HepG2 (cell line): Measurements from ENCODE around the gene KLHL33. TPM values are rescaled to one million over a fixed set of nuclear protein-coding genes. Genes with fewer than 3 reads are reported as not detected.
A peak's percentile ranks its signal among the peaks of the same experiment; 100 is the strongest.

Source experiments
- ATAC-seq: fragments of 200-7000 bp; cut with Tn5 transposase; 3 replicates; pipeline ENCODE4 v1.9.1; 2020; ENCODE audit warnings: mild to moderate bottlenecking, moderate library complexity
- BruUV-seq: library from RNA; stranded (reverse); fragments of 400-500 nt; replicated peaks from 2 replicates; lab custom pipeline; 2021; lab: Mats Ljungman, UMichigan
- CTCF ChIA-PET: fragments of 300-600 bp; formaldehyde crosslinking; extraction: SDS; loops from one replicate; lab custom pipeline; 2021; ENCODE audit warnings: low total read pairs, inconsistent platforms, low intra/inter-chr PET ratio; lab: Yijun Ruan, JAX
- POLR2A ChIA-PET: fragments of 350-600 bp; sonication (Branson Sonifier 250); formaldehyde crosslinking; loops from one replicate; lab custom pipeline; 2020; ENCODE audit warnings: antibody characterized with exemption, inconsistent platforms; lab: Yijun Ruan, JAX
- DNase-seq: peaks from one replicate; pipeline ENCODE4 v3.0.0-alpha.2; 2015; ENCODE audit warnings: low spot score
- FAIRE-seq: peaks from 3 replicates; lab custom pipeline; 2011; peaks lifted over from hg19 to GRCh38; lab: Jason Lieb, UNC
- H2AFZ ChIP-seq: one replicate; pipeline ENCODE4 v1.6.1; 2011; ENCODE audit warnings: low read length, inconsistent platforms
- H3K27ac ChIP-seq: fragments of 300-600 bp; 3 replicates; pipeline ENCODE4 v1.8.0; 2011; ENCODE audit warnings: mixed run types, mild to moderate bottlenecking, mixed read lengths, low read length, inconsistent platforms; ENCODE audit not compliant: insufficient read depth; ENCODE audit errors: extremely low read length
- H3K27me3 ChIP-seq, 2 experiments: fragments of 200-600 bp in 1 of 2; 2 replicates in 1 of 2; 3 replicates in 1 of 2; pipeline versions ENCODE4 v1.6.0 to v1.8.0; 2011; ENCODE audit warnings: low read length in 2 of 2, mild to moderate bottlenecking in 2 of 2, moderate library complexity in 2 of 2, inconsistent platforms in 1 of 2; ENCODE audit not compliant: insufficient read depth in 2 of 2, control insufficient read depth in 1 of 2
- H3K36me3 ChIP-seq, 2 experiments: fragments of 200-600 bp in 1 of 2; replicated peaks in 1 of 2; 2 replicates in 1 of 2; 3 replicates in 1 of 2; pipeline versions ENCODE4 v1.5.1 to v1.8.0; 2011; ENCODE audit warnings: low read length in 2 of 2, inconsistent platforms in 1 of 2; ENCODE audit not compliant: insufficient read depth in 2 of 2, control insufficient read depth in 1 of 2
- H3K4me1 ChIP-seq: 2 replicates; pipeline ENCODE4 v1.5.1; 2012; ENCODE audit warnings: low read length, inconsistent platforms; ENCODE audit not compliant: insufficient read depth
- H3K4me2 ChIP-seq: 2 replicates; pipeline ENCODE4 v1.6.0; 2011; ENCODE audit warnings: low read depth, low read length, inconsistent platforms
- H3K4me3 ChIP-seq, 3 experiments: fragments of 200-600 bp in 1 of 3; sonication (generic), shearing (Covaris generic) in 1 of 3; replicated peaks in 1 of 3; 2 replicates each; pipeline ENCODE4 v1.5.1; 2011 to 2016; ENCODE audit warnings: low read length in 3 of 3, inconsistent platforms in 2 of 3, low read depth in 2 of 3, mild to moderate bottlenecking in 2 of 3, control low read depth in 1 of 3, mixed read lengths in 1 of 3; ENCODE audit not compliant: insufficient read depth in 1 of 3
- H3K79me2 ChIP-seq: one replicate; pipeline ENCODE4 v1.6.1; 2011; ENCODE audit warnings: low read length, inconsistent platforms; ENCODE audit not compliant: insufficient read depth
- H3K9ac ChIP-seq: 2 replicates; pipeline ENCODE4 v1.6.0; 2011; ENCODE audit warnings: mild to moderate bottlenecking, low read depth, low read length, inconsistent platforms; ENCODE audit not compliant: insufficient read depth
- H3K9me3 ChIP-seq: 2 replicates; pipeline ENCODE4 v1.5.1; 2012; ENCODE audit warnings: mild to moderate bottlenecking, low read length
- H4K20me1 ChIP-seq: 2 replicates; pipeline ENCODE4 v1.6.0; 2011; ENCODE audit warnings: inconsistent platforms, mild to moderate bottlenecking, low read length, moderate library complexity; ENCODE audit not compliant: insufficient read depth
- AGO2 ChIP-seq: fragments of 200-400 bp; formaldehyde crosslinking; optimal IDR thresholded peaks from 2 replicates; pipeline ENCODE3; 2017; ENCODE audit warnings: mild to moderate bottlenecking, low read depth, low read length, moderate library complexity
- AHR ChIP-seq: IDR thresholded peaks from 2 replicates; pipeline ENCODE4 v1.6.1; 2018; ENCODE audit warnings: missing genetic modification reagents, missing compliant biosample characterization
- EHMT2 ChIP-seq: fragments of 200-600 bp; sonication (generic); IDR thresholded peaks from 2 replicates; pipeline ENCODE4 v1.7.0; 2017; ENCODE audit warnings: antibody characterized with exemption, low read depth, low read length, borderline replicate concordance
- KDM6A ChIP-seq: IDR thresholded peaks from 2 replicates; pipeline ENCODE4 v1.6.1; 2016; ENCODE audit warnings: low read depth
- NONO ChIP-seq, 2 experiments: fragments of 450-650 bp in 1 of 2; sonication (generic) in 1 of 2; formaldehyde crosslinking in 1 of 2; IDR thresholded peaks in 1 of 2; conservative IDR thresholded peaks in 1 of 2; 2 replicates each; pipeline versions ENCODE4 v1.6.1 to v1.8.0; 2017 to 2022; ENCODE audit warnings: mild to moderate bottlenecking in 1 of 2, missing genetic modification reagents in 1 of 2, moderate library complexity in 1 of 2
- PAF1 ChIP-seq: IDR thresholded peaks from 2 replicates; pipeline ENCODE4 v1.6.1; 2016; ENCODE audit warnings: missing genetic modification reagents, missing compliant biosample characterization
- PHF20 ChIP-seq: sonication (generic); formaldehyde crosslinking; IDR thresholded peaks from 2 replicates; pipeline ENCODE4 v1.5.0; 2020; ENCODE audit warnings: mild to moderate bottlenecking, missing genetic modification reagents
- PHF8 ChIP-seq: sonication (generic); formaldehyde crosslinking; IDR thresholded peaks from 2 replicates; pipeline ENCODE4 v1.5.0; 2020; ENCODE audit warnings: missing genetic modification reagents
- RAD51 ChIP-seq: fragments of 450-650 bp; IDR thresholded peaks from 2 replicates; pipeline ENCODE4 v1.6.1; 2016; ENCODE audit warnings: borderline replicate concordance
- SSRP1 ChIP-seq: IDR thresholded peaks from 2 replicates; pipeline ENCODE4 v1.6.1; 2016; ENCODE audit warnings: control low read depth
- TCF7 ChIP-seq: sonication (generic); IDR thresholded peaks from 2 replicates; pipeline ENCODE4 v1.6.1; 2016; ENCODE audit warnings: antibody characterized with exemption, low read depth
- ZBTB7A ChIP-seq: sonication (generic); formaldehyde crosslinking; IDR thresholded peaks from 2 replicates; pipeline ENCODE4 v1.8.0; 2022; ENCODE audit warnings: mild to moderate bottlenecking, missing genetic modification reagents
- ZMYM2 ChIP-seq: sonication (generic); formaldehyde crosslinking; IDR thresholded peaks from 2 replicates; pipeline ENCODE4 v1.8.0; 2022; ENCODE audit warnings: mild to moderate bottlenecking, missing genetic modification reagents
- ZNF205 ChIP-seq: IDR thresholded peaks from 2 replicates; pipeline ENCODE4 v1.6.1; 2018; ENCODE audit warnings: missing biosample characterization, missing genetic modification reagents
- ZNF264 ChIP-seq: sonication (generic); formaldehyde crosslinking; IDR thresholded peaks from 2 replicates; pipeline ENCODE4 v1.4.0; 2020; ENCODE audit warnings: missing genetic modification reagents
- WGBS: methylation state at CpG from one replicate; pipeline ENCODE4 v1.1.6; 2017; ENCODE audit warnings: low lambda C conversion rate; 5-methylcytosine and 5-hydroxymethylcytosine counted together
- in situ Hi-C: cut with HindIII; loops from 2 replicates; pipeline ENCODE4 v1.10.0; 2017; ENCODE audit warnings: low pct_unique_long_range_greater_than_20kb; ENCODE audit not compliant: extremely low pct_ligation_motif_present
- intact Hi-C: fragments of 100-400 bp; cut with micrococcal nuclease; formaldehyde crosslinking; loops from one replicate; pipeline ENCODE4 v1.10.0; 2022; ENCODE audit not compliant: unreplicated experiment
- polyA plus RNA-seq, 8 experiments: library from polyadenylated mRNA; depleted of rRNA in 3 of 8; stranded (reverse) in 7 of 8; unstranded in 1 of 8; fragments of >200 nt; fragmentation: Illumina TruSeq in 4 of 8; extraction: Trizol in 4 of 8; gene quantifications; 2 replicates each; pipeline versions ENCODE4 v1.2.1 to v1.2.3, GENCODE V29; 2011 to 2016; ENCODE audit warnings: low read depth in 4 of 8, missing spikeins in 1 of 8, mixed read lengths in 1 of 8; ENCODE audit not compliant: insufficient read depth in 1 of 8
- total RNA-seq, 5 experiments: library from RNA; depleted of rRNA; stranded (reverse); fragments of >200 nt; fragmentation: Illumina TruSeq; extraction: Trizol; gene quantifications; 2 replicates each; pipeline ENCODE4 v1.2.3, GENCODE V29; 2016; ENCODE audit warnings: low read depth in 1 of 5
- TF ChIP-seq, protein P1 (sequence below): sonication (generic); formaldehyde crosslinking; IDR thresholded peaks from 2 replicates; pipeline ENCODE4 v1.8.1; 2022; ENCODE audit warnings: low read depth, mild to moderate bottlenecking, missing genetic modification reagents
- TF ChIP-seq, protein P2 (sequence below): sonication (generic); formaldehyde crosslinking; IDR thresholded peaks from 2 replicates; pipeline ENCODE4 v1.8.1; 2023; ENCODE audit warnings: mild to moderate bottlenecking, missing genetic modification reagents
- TF ChIP-seq, protein P3 (sequence below): sonication (generic); formaldehyde crosslinking; IDR thresholded peaks from 2 replicates; pipeline ENCODE4 v1.4.0; 2020; ENCODE audit warnings: missing genetic modification reagents

Gene KLHL33
- total and polyA plus RNA-seq, 2 of the 13 experiments (the other 11 are each of a cell fraction or from before 2014, with no cell fraction given), result not detected

DNA sequence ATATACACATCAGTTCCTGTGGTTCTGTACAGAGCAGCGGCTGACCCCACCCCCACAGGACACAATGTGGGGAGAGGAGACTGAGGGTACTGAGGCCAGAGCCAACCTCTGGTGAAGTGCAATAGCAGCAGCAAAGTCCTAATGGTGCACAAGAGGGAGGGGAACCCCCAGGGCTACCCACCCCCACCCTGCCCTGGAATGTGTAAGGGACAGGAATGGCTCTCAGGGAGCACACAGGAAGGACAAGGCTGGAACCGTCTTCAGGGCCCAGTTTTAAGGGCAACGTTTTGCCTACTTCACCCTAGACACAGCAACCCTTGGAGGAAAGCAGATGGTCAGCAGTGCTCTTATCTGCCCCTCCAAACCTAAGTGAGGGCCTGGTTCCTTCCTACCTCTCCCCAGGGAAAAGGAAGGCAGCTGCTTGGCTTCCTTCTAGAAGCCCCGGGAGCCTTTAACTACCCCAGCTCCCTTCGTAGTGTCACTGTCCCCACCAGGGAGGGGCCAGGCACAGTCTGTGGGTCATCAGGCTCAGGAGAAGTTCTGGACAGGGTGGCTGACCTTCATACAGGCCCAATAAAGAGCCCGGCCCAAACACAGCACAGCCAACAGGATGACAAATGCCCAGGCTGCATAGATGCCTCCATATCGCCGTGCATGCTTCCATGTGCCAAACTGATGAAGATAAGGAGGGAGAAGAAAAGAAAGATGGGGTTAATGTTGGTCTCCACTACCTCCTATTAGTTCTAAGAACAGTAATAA, 22.2 kb upstream of the KLHL33 start (continued):
- 0 out of 2 replicates have a peak, but pooled peaks have one; percentile 27 for TF ChIP-seq SSRP1 (CRISPR knock-in tag)

DNA sequence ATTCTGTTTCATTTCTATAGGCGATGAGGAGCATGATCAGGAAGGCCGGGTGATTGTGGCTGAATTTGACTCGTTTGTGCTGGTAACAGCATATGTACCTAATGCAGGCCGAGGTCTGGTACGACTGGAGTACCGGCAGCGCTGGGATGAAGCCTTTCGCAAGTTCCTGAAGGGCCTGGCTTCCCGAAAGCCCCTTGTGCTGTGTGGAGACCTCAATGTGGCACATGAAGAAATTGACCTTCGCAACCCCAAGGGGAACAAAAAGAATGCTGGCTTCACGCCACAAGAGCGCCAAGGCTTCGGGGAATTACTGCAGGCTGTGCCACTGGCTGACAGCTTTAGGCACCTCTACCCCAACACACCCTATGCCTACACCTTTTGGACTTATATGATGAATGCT, 21.0 kb upstream of the KLHL33 start:
- Histone ChIP-seq H3K9me3 (no peaks in the 10 kb centered on the region), H3K4me1 (peaks cover 47% of the 10 kb centered on the region), H3K79me2 (peaks cover 48% of the 10 kb centered on the region), H3K27ac (no peak overlapping the region), H4K20me1 (no peaks in the 10 kb centered on the region), H2AFZ (no peak overlapping the region), H3K4me3 (peak overlapping the region in 2 of 3 experiments; percentile 11 to 88; a peak in 1 of 6 replicates), H3K4me2 (peak overlapping the region; percentile 95; the same call in 1 of the 2 replicates), H3K9ac (peak overlapping the region; percentile 91; the same call in 1 of the 2 replicates), H3K27me3 (no peaks in the 10 kb centered on the region; a peak in 1 of 5 replicates), H3K36me3 (peaks cover 15 to 37% of the 10 kb centered on the region in 2 experiments)
- CTCF ChIA-PET, result no interaction called here
- POLR2A ChIA-PET, result interaction anchor here (0.8 to 4.0 kb wide), 7 partner anchors 12 to 113 kb away, joined by 3 to 59 read pairs (median 35); partner anchors contain the start of genes PARP2, PNP and TEP1
- in situ Hi-C loops, result loop anchor here (5.0 to 25.0 kb wide), 3 partner anchors 40 to 155 kb away; partner anchors contain the start of genes CCNB1IP1 and PARP2
- DNase-seq (no peak), ATAC-seq (no peak), FAIRE-seq (no peak)
- no TSS peak for BruUV-seq
- 98% methylated on average over 13 of the region's 13 CpGs for WGBS
- intact Hi-C loops, result no loop called here
- TF ChIP-seq NONO (IDR thresholded peaks at IDR 0.05), result no peak
- TF ChIP-seq NONO (CRISPR knock-in tag; conservative IDR thresholded peaks at IDR 0.05), result 0 out of 2 replicates have a peak, but pooled peaks have one; percentile 29
- no peak for TF ChIP-seq RAD51
- TF ChIP-seq, protein P1, sequence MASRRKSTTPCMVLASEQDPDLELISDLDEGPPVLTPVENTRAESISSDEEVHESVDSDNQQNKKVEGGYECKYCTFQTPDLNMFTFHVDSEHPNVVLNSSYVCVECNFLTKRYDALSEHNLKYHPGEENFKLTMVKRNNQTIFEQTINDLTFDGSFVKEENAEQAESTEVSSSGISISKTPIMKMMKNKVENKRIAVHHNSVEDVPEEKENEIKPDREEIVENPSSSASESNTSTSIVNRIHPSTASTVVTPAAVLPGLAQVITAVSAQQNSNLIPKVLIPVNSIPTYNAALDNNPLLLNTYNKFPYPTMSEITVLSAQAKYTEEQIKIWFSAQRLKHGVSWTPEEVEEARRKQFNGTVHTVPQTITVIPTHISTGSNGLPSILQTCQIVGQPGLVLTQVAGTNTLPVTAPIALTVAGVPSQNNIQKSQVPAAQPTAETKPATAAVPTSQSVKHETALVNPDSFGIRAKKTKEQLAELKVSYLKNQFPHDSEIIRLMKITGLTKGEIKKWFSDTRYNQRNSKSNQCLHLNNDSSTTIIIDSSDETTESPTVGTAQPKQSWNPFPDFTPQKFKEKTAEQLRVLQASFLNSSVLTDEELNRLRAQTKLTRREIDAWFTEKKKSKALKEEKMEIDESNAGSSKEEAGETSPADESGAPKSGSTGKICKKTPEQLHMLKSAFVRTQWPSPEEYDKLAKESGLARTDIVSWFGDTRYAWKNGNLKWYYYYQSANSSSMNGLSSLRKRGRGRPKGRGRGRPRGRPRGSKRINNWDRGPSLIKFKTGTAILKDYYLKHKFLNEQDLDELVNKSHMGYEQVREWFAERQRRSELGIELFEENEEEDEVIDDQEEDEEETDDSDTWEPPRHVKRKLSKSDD (CRISPR knock-in tag), result 0 out of 2 replicates have a peak, but pooled peaks have one; percentile 9
- no peak for TF ChIP-seq TCF7
- TF ChIP-seq KDM6A (CRISPR knock-in tag), result no peak
- no peak for TF ChIP-seq PHF8 (CRISPR knock-in tag)
- no peak for TF ChIP-seq ZMYM2 (CRISPR knock-in tag)
- TF ChIP-seq PAF1 (CRISPR knock-in tag), result peak; percentile 15; the same call in 1 of the 2 replicates
- TF ChIP-seq, protein P2, sequence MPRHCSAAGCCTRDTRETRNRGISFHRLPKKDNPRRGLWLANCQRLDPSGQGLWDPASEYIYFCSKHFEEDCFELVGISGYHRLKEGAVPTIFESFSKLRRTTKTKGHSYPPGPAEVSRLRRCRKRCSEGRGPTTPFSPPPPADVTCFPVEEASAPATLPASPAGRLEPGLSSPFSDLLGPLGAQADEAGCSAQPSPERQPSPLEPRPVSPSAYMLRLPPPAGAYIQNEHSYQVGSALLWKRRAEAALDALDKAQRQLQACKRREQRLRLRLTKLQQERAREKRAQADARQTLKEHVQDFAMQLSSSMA (CRISPR knock-in tag), result no peak
- TF ChIP-seq AHR (CRISPR knock-in tag), result 0 out of 2 replicates have a peak, but pooled peaks have one; percentile 43
- TF ChIP-seq AGO2, result peak; percentile 87
- TF ChIP-seq ZNF205, result no peak
- TF ChIP-seq EHMT2, result no peak
- no peak for TF ChIP-seq ZNF264
- TF ChIP-seq PHF20, result 0 out of 2 replicates have a peak, but pooled peaks have one; percentile 27
- TF ChIP-seq ZBTB7A (CRISPR knock-in tag), result no peak
- TF ChIP-seq, protein P3, sequence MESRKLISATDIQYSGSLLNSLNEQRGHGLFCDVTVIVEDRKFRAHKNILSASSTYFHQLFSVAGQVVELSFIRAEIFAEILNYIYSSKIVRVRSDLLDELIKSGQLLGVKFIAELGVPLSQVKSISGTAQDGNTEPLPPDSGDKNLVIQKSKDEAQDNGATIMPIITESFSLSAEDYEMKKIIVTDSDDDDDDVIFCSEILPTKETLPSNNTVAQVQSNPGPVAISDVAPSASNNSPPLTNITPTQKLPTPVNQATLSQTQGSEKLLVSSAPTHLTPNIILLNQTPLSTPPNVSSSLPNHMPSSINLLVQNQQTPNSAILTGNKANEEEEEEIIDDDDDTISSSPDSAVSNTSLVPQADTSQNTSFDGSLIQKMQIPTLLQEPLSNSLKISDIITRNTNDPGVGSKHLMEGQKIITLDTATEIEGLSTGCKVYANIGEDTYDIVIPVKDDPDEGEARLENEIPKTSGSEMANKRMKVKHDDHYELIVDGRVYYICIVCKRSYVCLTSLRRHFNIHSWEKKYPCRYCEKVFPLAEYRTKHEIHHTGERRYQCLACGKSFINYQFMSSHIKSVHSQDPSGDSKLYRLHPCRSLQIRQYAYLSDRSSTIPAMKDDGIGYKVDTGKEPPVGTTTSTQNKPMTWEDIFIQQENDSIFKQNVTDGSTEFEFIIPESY, result peak; percentile 75
